ES-I3 (cell line): ENCODE measurements around the gene DLG2.

ENCODE experiments used
- H3K36me3 ChIP-seq: 2 replicates; pipeline ENCODE4 v1.6.1; 2013; ENCODE audit warnings: mild to moderate bottlenecking, low read length, control low read depth, moderate library complexity; ENCODE audit not compliant: insufficient read depth
- H3K4me1 ChIP-seq: 2 replicates; pipeline ENCODE4 v1.6.1; 2013; ENCODE audit warnings: mild to moderate bottlenecking, control low read depth, low read length; ENCODE audit not compliant: insufficient read depth
- H3K9ac ChIP-seq: 2 replicates; pipeline ENCODE4 v1.6.1; 2013; ENCODE audit warnings: low read depth, mild to moderate bottlenecking, low read length, moderate library complexity
- H3K9me3 ChIP-seq: 2 replicates; pipeline ENCODE4 v1.6.1; 2013; ENCODE audit warnings: mild to moderate bottlenecking, low read length, moderate library complexity; ENCODE audit not compliant: control insufficient read depth, insufficient read depth

The DLG2 gene

GRCh38 chr11:85485902-85486301, 141.2 kb downstream of the DLG2 start:
- no peaks in the 10 kb centered on the region for H3K4me1 ChIP-seq
- no peaks in the 10 kb centered on the region for H3K36me3 ChIP-seq
- no peaks in the 10 kb centered on the region; the same call in 1 of the 2 replicates for H3K9me3 ChIP-seq
- no peak overlapping the region for H3K9ac ChIP-seq

- no peaks in the 10 kb centered on the region for H3K4me1 ChIP-seq
Observed at GRCh38 chr11:85483861-85484260, 143.3 kb downstream of the DLG2 start.

GRCh38 chr11:85481862-85482261, 145.3 kb downstream of the DLG2 start:
- H3K9me3 ChIP-seq, result no peaks in the 10 kb centered on the region; the same call in 1 of the 2 replicates
- H3K36me3 ChIP-seq, result no peaks in the 10 kb centered on the region
- H3K9ac ChIP-seq, result no peak overlapping the region
- H3K4me1 ChIP-seq, result no peaks in the 10 kb centered on the region

More at GRCh38 chr11:85483861-85484260, 143.3 kb downstream of the DLG2 start:
- Histone ChIP-seq H3K9me3 (no peaks in the 10 kb centered on the region; the same call in 1 of the 2 replicates), H3K9ac (no peak overlapping the region), H3K36me3 (no peaks in the 10 kb centered on the region)

- Histone ChIP-seq H3K9me3 (no peaks in the 10 kb centered on the region; the same call in 1 of the 2 replicates), H3K9ac (no peak overlapping the region), H3K4me1 (no peaks in the 10 kb centered on the region), H3K36me3 (no peaks in the 10 kb centered on the region)
Observed at GRCh38 chr11:85475660-85476517, 151.3 kb downstream of the DLG2 start.

- Histone ChIP-seq H3K9ac (no peak overlapping the region), H3K9me3 (no peaks in the 10 kb centered on the region; the same call in 1 of the 2 replicates), H3K4me1 (peaks cover 10% of the 10 kb centered on the region; the same call in 1 of the 2 replicates), H3K36me3 (no peaks in the 10 kb centered on the region)
Observed at GRCh38 chr11:85472953-85473352, 154.2 kb downstream of the DLG2 start.

- H3K9ac ChIP-seq, result no peak overlapping the region
- H3K4me1 ChIP-seq, result no peaks in the 10 kb centered on the region
- H3K9me3 ChIP-seq, result no peaks in the 10 kb centered on the region
- no peaks in the 10 kb centered on the region for H3K36me3 ChIP-seq
Observed at GRCh38 chr11:85464283-85464682, 162.9 kb downstream of the DLG2 start.

GRCh38 chr11:85459304-85459703, 167.8 kb downstream of the DLG2 start:
- Histone ChIP-seq H3K9ac (no peak overlapping the region), H3K36me3 (no peaks in the 10 kb centered on the region), H3K4me1 (no peaks in the 10 kb centered on the region), H3K9me3 (peaks cover 4% of the 10 kb centered on the region; the same call in 1 of the 2 replicates)

- Histone ChIP-seq H3K4me1 (no peaks in the 10 kb centered on the region), H3K36me3 (no peaks in the 10 kb centered on the region), H3K9me3 (no peaks in the 10 kb centered on the region), H3K9ac (no peak overlapping the region)
Observed at GRCh38 chr11:85444479-85444878, 182.7 kb downstream of the DLG2 start.

- H3K4me1 ChIP-seq, result no peaks in the 10 kb centered on the region
- no peak overlapping the region for H3K9ac ChIP-seq
- H3K36me3 ChIP-seq, result no peaks in the 10 kb centered on the region
- H3K9me3 ChIP-seq, result no peaks in the 10 kb centered on the region
Observed at GRCh38 chr11:85440273-85440672, 186.9 kb downstream of the DLG2 start.

GRCh38 chr11:85438328-85438727, 188.8 kb downstream of the DLG2 start:
- Histone ChIP-seq H3K36me3 (no peaks in the 10 kb centered on the region), H3K9ac (no peak overlapping the region), H3K9me3 (no peaks in the 10 kb centered on the region), H3K4me1 (no peaks in the 10 kb centered on the region)

GRCh38 chr11:85431319-85431718, 195.8 kb downstream of the DLG2 start:
- no peaks in the 10 kb centered on the region for H3K36me3 ChIP-seq
- 0 out of 2 replicates have a peak, but pooled peaks cover 4% of the 10 kb centered on the region for H3K9me3 ChIP-seq
- no peaks in the 10 kb centered on the region for H3K4me1 ChIP-seq
- H3K9ac ChIP-seq, result no peak overlapping the region

GRCh38 chr11:85423794-85424193, 203.3 kb downstream of the DLG2 start:
- H3K9me3 ChIP-seq, result no peaks in the 10 kb centered on the region
- no peak overlapping the region for H3K9ac ChIP-seq
- H3K4me1 ChIP-seq, result no peaks in the 10 kb centered on the region
- H3K36me3 ChIP-seq, result no peaks in the 10 kb centered on the region

- Histone ChIP-seq H3K36me3 (no peaks in the 10 kb centered on the region), H3K4me1 (no peaks in the 10 kb centered on the region), H3K9ac (no peak overlapping the region), H3K9me3 (no peaks in the 10 kb centered on the region)
Observed at GRCh38 chr11:85423316-85423715, 203.8 kb downstream of the DLG2 start.

- no peaks in the 10 kb centered on the region for H3K9me3 ChIP-seq
Observed at GRCh38 chr11:85414175-85414574, 213.0 kb downstream of the DLG2 start.

GRCh38 chr11:85407648-85408047, 219.5 kb downstream of the DLG2 start:
- no peaks in the 10 kb centered on the region for H3K36me3 ChIP-seq
- no peaks in the 10 kb centered on the region for H3K9me3 ChIP-seq
- H3K9ac ChIP-seq, result no peak overlapping the region

More at GRCh38 chr11:85414175-85414574, 213.0 kb downstream of the DLG2 start:
- no peaks in the 10 kb centered on the region for H3K36me3 ChIP-seq
- no peaks in the 10 kb centered on the region for H3K4me1 ChIP-seq
- H3K9ac ChIP-seq, result no peak overlapping the region

More at GRCh38 chr11:85407648-85408047, 219.5 kb downstream of the DLG2 start:
- no peaks in the 10 kb centered on the region for H3K4me1 ChIP-seq
